Activated CD4-positive, alpha-beta T cell treated with anti-CD3 and anti-CD28 coated beads, Interleukin-2, amount 50 U/mL, for 16 hours (primary cell): ENCODE measurements around the gene XXYLT1.
"Not testable (repeated sequence)": the region's sequence is repeated elsewhere in the genome, so short reads cannot be mapped to it uniquely, and the experiment has no call there.

ENCODE experiments used
- DNase-seq: peaks from one replicate; pipeline ENCODE4 v3.0.0-alpha.2; 2020

Gene XXYLT1

GRCh38 chr3:195039180-195039843 is 231.6 kb downstream of the XXYLT1 start:
- no peak for DNase-seq

- DNase-seq = no peak
Observed at GRCh38 chr3:195038161-195038560, 232.8 kb downstream of the XXYLT1 start.

GRCh38 chr3:195037586-195037985 is 233.4 kb downstream of the XXYLT1 start:
- DNase-seq = not testable (repeated sequence)

GRCh38 chr3:195036974-195037373 is 234.0 kb downstream of the XXYLT1 start:
- no peak for DNase-seq

DNA sequence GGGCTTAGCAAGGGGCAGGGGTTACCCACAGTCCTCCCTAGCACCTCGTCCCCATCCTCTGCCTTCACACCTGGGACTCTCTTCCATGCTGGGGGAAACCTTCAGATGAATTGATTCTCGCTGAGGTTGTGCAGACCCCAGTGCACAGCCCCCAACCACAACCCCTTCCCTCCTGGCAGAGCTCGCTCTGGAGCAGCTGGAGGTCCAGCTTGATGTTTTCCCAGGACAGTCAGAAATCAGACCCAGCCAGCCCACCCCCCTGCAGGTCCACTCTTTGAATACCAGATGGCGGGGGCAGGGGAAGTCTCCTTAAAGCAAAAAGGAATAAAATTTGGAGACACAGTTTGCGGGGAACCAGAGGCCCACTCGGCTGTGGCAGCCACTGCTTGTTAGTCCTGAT is 234.4 kb downstream of the XXYLT1 start:
- no peak for DNase-seq

- DNase-seq = no peak
Observed at GRCh38 chr3:195036203-195036505, 234.8 kb downstream of the XXYLT1 start.

DNA sequence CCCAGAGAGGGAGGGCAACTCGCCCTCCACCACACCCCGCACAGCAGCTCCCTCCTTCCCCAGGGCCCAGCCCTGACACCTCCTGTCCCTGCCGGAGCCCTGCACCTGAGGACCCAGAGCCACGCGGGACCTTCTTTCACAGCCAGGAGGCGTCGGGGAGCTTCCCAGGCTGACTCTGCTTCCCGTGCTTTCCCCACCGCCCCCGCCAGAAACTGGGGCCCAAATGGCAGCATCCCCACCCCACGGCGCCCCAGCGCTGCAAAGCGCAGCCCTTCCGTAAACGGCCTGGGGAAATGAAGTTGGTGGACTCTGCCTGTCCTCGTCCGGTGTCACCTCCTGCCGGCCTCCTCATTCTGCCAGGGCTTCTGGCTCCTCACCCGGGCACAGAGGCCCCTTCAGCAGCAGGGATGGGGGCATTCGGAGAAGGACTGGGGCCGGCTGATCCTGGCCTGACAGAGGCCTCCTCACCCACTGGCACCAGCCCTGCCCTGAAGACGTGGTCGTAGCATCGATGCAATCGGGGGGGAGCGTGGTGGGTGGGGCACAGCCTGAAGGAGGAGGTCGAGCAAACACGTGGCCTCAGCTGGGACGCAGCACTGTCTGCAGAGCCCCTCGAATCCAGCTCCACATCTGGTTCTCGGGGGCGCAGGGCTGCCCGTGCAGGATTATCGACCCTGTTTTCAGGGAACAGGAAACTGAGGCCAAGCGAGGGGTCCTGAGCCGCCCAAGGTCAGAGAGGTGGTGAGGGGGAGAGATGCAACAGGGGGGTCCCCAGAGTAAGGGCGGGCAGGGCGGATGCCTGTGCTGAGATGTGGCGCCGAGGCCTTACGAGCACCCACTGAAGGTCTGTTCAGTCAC is 235.4 kb downstream of the XXYLT1 start:
- no peak for DNase-seq

GRCh38 chr3:195034541-195034940 is 236.4 kb downstream of the XXYLT1 start:
- no peak for DNase-seq

GRCh38 chr3:195034101-195034500 is 236.9 kb downstream of the XXYLT1 start:
- DNase-seq = no peak

- no peak for DNase-seq
Observed at GRCh38 chr3:195033531-195034091, 237.3 kb downstream of the XXYLT1 start.

DNA sequence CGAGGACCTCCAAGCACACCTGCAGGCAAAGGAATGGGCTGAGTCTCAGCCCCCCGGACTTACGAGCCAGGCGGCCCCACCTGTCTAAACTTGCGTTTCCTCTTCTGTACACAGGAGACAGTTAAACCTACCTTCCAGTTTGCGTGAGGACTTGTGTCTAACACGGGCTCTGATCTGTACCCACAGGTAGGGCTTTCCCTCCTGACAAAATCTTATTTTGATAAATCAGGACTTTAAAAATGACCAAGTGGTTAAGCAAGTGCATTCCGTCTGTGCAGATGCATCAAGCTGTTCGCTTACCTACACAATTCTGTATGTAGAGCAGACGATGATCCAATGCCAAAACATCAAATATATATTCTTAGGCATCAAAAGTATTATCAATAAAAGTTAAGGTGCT is 238.0 kb downstream of the XXYLT1 start:
- no peak for DNase-seq

DNA sequence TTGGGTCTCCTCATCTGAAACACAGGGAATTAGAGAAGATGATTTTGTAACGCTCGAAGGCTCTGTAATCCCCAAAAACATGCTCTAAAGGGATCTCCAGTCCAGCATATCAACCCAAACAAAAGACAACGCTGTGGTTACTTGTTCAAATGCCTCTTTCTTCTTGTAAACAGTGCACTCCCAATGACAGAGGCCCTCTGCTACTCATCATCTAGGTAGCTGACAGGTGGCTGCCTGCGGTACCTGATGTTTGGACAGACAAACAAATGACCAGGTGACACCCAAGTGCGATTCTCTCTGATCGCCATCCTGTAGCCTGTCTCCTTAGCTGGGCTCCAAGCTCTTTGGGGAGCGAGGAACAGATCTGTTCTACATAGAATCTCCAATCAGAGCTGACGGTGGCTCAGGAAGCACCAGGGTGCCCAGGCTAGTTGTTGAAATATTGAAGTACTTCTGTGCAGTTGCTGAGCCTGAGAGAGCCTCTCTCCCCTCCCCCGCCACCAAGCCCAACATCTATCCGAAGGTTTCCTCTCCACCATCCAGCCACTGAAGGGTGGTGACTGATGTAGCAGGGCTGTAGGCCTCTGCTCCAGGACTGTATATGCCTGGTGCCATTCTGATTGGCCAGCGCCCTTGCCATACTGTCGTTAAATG is 238.7 kb downstream of the XXYLT1 start:
- no peak for DNase-seq

GRCh38 chr3:195031574-195032003 is 239.4 kb downstream of the XXYLT1 start:
- DNase-seq = no peak

DNA sequence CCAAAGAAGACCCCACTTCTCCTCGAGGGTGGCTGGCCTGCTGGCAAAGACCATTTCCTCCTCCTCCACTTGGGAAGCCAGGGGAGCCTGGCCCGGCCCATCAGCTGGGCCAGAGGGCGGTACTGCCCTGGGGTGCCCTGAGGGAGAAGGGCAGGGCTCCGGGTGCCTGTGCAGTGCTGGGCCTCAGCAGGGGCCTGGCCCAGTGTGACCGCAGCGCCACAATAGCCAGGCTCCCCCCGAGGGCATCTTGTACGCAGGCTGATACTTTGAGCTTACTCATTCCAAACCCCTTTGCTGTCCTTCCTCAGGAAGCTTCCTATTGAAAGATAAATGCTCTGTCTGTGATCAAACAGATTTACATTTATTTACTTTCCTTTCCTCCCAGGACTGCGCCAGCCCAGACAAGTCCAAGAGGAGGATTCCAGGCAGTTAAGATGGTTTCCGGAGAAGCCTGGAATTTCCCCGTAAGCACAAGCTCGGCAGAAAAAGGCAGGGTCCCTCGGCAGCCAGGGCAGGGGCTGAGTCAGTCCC is 240.1 kb downstream of the XXYLT1 start:
- DNase-seq = no peak

GRCh38 chr3:195028877-195029606 is 241.9 kb downstream of the XXYLT1 start:
- DNase-seq = no peak

DNA sequence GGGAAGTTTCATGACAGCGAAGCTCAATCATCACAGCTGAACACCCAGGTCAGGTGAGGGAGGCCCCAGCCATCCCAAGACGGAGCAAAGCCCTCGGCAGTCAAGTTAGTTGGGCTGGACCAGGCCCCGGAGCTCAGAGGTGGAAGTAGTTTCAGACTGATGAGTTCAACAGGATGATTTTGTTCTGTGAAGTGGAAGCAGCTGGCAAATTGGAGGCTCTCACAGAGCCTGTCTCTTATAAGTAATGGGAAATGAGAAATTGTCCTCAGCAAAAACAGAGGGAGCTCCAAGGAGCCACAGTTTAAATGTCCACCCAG is 245.1 kb downstream of the XXYLT1 start:
- DNase-seq = no peak

DNA sequence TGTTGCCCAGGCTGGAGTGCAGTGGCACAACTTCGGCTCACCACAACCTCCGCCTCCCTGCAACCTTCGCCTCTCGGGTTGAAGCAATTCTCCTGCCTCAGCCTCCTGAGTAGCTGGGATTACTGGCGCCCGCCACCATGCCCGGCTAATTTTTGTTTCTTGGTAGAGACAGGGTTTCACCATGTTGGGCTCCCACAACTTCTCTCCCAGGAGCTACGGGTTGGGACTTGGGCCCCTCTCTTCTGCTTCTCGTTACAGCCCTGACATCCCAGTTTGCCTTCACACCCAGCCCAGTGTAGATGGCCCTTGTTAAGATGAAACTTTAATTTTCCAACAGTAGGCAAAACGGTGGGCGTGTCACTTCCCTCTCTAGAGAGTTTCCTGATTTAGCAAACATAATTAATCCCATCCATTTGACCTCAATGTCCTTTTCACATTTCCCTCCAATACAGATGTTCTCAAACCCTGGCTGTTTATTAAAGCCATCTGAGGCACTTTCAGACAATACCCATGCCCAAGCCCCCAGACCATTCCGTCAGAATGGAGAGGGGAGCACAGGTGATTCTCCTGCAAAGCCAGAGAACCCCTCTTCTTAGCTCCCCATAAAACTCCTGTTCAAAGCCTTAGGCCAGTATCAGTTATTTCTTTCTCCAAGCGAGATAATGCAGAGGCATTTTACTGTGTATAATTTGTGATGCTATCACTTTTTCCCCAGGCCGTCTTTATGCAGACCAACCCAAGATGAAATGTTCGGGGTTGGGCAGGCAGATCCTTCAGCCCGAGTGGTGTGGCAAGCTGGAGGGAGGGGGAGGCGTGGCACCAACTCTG is 245.7 kb downstream of the XXYLT1 start:
- DNase-seq = no peak

DNA sequence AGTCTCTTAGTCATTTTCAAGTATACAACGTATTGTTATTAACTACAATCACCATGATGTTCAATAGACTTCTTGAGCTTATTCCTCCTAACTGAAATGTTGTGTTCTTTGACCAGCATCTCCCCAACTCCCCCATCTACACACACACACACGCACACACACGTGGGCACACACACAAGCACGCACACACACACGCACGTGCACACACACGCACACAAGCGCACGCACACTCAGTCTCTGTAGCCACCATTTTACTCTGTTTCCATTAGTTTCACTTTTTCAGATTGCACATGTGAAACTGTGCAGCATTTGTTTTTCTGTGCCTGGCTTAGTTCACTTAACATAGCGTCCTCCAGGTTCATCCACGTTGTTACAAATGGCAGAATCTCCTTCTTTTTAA is 247.0 kb downstream of the XXYLT1 start:
- DNase-seq = no peak

- DNase-seq = no peak
Observed at GRCh38 chr3:195023576-195023975, 247.4 kb downstream of the XXYLT1 start.

GRCh38 chr3:195021692-195022091 is 249.3 kb downstream of the XXYLT1 start:
- no peak for DNase-seq

- DNase-seq = no peak
Observed at GRCh38 chr3:195020921-195021320, 250.0 kb downstream of the XXYLT1 start.

DNA sequence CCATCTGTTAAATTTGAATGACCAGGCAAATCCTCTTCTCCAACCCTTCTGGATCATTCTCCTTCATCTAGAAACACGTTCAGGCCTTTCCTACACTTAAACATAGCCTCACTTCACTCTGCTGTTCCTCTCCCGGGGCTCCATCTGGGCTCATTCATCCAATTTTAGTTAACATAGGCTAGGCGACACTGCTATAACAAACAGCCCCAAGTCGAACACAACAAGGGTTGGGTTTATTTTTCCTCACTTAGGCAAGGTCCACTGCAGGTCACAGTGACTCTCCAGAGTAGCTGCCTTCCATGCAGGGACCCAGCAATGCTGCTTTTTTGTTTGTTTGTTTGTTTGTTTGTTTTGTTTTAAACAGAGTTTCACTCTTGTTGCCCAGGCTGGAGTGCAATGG is 250.8 kb downstream of the XXYLT1 start:
- no peak for DNase-seq
